Measurements from ENCODE around the gene PDE3A.

Gene PDE3A

DNA sequence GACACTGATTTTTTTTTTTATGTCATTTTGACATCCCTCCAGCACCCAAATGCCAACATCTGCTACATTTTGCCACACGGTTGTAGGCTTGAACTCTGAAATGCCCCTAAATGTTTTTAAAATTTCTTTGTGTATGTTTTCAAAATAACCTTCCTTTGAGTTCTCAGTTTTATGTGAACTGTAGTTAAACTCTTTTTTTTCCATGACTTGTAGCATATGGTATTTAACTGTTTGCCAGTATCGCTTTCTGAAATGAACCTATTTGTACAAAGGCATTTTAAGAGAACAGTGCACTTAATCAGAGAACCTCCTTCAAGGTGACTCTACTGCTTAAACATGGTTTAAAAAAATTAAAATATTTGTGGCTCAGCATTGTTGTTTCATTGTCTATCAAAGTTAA lies 61.5 kb downstream of the PDE3A start:
- TF ChIP-seq, protein P1, sequence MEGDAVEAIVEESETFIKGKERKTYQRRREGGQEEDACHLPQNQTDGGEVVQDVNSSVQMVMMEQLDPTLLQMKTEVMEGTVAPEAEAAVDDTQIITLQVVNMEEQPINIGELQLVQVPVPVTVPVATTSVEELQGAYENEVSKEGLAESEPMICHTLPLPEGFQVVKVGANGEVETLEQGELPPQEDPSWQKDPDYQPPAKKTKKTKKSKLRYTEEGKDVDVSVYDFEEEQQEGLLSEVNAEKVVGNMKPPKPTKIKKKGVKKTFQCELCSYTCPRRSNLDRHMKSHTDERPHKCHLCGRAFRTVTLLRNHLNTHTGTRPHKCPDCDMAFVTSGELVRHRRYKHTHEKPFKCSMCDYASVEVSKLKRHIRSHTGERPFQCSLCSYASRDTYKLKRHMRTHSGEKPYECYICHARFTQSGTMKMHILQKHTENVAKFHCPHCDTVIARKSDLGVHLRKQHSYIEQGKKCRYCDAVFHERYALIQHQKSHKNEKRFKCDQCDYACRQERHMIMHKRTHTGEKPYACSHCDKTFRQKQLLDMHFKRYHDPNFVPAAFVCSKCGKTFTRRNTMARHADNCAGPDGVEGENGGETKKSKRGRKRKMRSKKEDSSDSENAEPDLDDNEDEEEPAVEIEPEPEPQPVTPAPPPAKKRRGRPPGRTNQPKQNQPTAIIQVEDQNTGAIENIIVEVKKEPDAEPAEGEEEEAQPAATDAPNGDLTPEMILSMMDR (IDR thresholded peaks at IDR 0.05): no peak

DNA sequence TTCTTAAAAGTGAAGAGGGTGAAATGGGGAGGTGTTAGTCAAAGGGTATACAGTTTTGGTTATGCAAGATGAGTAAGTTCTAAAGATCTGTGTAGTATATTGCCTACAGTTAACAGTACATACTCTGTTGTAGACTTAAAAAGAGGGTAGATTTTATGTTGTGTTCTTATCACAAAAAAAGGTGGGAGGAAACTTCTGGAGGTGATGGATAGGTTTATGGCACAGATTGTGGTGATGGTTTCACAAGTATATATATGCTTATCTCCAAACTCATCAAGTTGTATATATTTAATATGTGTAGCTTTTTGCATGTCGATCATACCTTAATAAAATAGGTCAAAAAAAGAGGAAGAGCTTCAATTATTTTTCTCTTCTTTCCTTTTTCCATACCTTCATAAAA lies 64.0 kb downstream of the PDE3A start:
- TF ChIP-seq, protein P1 (IDR thresholded peaks at IDR 0.05): no peak

DNA sequence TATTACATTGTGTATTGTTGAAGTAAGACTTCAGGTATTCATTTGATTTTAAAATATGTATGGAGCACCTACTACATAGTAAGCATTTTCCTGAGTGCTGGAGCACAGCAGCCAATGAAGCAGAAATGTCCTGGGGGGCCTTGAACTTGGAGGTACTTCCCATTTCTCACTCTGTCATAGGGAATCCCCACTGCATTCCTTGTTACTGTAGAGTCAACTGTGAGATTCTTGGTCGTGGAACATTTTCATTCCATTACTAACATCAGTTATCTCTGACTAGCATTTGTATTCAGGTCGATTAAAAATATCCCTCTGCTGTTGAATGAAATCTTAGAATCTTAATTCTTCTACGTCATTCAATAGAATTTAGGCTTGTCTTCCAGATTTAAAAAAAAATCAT lies 66.7 kb downstream of the PDE3A start:
- TF ChIP-seq, protein P1 (IDR thresholded peaks at IDR 0.05): no peak

DNA sequence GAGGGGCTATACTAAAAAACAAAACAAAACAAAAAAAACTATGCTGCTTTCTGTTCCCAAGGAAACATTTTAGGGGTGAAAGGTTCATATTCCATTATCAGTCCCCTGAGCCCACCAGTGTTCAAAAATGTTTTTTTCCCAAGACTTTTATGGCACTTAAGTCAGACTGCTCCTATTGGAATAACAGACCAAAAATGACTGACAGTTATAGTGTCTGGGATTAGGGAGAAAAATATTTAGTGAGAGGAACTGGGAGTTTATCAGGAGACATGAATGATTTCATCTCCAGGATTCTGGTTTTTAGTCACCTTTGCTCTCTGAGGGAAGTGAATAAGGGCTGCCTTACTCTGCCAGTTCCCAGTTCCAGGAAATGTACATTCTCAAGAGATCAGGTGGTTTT lies 68.0 kb downstream of the PDE3A start:
- TF ChIP-seq, protein P1 (IDR thresholded peaks at IDR 0.05): no peak

DNA sequence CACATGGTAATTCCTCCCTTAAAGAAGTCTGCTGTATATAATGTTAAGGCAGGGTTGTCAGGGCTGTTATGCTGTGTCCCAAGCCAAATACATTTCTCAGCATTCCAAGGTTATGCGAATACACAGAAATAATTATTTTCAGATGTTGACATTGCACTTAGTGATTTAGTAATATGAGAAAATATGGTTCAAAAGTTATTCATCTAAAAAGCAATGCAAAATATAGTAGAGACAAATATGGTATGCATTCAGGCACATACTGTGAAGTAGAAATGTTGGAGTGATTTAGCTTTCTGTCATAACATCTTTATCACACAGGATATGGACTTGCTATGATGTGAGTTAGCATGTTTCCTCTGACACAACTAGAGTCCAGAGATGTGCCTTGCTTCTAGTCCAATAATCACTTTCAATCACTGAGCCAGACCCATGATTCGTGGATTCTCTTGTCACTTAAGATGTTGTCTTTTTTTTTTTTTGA lies 70.0 kb downstream of the PDE3A start:
- TF ChIP-seq, protein P1 (IDR thresholded peaks at IDR 0.05): no peak

DNA sequence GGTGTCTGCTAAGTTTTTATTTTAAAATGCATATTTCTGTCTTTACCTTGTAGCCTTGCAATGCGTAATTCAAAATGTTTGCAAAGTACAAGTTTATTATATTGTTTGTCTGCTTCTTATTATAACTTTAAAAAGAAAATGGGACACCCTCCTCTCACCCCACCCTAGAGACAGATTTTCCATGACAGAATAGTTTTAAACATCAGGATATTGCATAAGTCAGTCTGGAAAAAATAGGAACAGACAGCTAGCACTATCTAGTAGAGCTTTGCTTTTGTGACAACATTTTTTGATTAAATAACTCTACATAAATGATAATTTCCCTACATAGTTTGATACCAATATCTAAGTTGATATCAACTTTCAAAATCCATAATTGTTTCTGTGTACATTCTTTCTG lies 71.3 kb downstream of the PDE3A start:
- TF ChIP-seq, protein P1 (IDR thresholded peaks at IDR 0.05): no peak

DNA sequence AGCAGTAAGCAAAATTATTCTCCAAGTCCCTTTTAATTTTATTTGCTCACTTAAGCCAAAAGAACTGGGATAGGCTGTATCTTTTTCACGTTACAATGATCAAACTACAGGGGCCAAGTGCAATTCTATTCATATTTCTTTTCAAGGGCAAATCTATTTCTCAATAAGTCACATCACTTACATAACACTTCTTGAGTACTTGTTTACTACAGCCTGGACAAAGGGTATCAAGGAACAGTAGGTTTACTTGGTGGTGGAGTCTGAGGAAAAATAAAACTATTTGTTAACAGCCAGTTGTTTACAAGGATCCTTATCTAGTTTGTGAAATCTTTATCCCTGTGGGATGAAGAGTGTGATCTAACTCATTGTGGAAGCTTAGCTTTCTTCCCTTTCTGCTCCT lies 72.1 kb downstream of the PDE3A start:
- TF ChIP-seq, protein P1 (IDR thresholded peaks at IDR 0.05): no peak

DNA sequence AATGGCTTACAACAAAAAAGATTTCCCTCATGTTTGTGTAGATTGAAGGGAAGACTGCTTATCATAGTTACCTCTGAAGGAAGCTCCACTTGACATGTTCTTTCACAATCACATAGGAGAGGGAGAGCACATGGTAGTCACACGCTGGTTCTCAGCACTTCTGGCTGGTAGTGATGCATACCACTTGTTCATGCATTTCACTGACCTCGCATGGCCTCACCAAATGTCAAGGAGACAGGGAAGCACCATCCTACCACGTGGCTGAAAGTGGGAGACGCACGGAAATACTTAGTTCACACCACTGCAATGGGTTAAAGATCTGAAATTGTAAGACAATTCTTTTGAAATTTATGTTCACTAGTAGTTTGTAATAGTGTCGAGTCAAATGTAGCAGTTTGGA lies 74.0 kb downstream of the PDE3A start:
- TF ChIP-seq, protein P1 (IDR thresholded peaks at IDR 0.05): no peak

Data from LNCAP (cell line).